Measurements from ENCODE around the gene UTF1.

Gene UTF1, protein sequence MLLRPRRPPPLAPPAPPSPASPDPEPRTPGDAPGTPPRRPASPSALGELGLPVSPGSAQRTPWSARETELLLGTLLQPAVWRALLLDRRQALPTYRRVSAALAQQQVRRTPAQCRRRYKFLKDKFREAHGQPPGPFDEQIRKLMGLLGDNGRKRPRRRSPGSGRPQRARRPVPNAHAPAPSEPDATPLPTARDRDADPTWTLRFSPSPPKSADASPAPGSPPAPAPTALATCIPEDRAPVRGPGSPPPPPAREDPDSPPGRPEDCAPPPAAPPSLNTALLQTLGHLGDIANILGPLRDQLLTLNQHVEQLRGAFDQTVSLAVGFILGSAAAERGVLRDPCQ

DNA sequence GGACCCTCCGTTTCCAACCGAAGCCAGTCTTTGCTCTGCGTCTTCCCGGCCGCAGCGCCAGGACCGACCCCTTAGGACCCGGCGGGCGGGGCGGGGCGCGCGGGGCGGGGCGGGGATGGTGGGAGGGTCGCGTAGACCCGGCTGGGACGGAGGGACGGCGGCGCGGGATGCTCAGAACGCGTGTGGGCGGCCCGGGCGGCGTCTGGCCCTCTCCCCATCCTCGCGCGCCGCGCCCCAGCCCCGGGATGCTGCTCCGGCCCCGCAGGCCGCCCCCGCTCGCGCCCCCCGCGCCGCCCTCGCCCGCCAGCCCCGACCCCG lies at the start of gene UTF1:
Gene UTF1 (plus strand): TSS at position 174 of the 318 bp plus-strand sequence. CDS start 72 bp downstream, at position 246.
- no peak for DNase-seq (ENCODE audit: low spot score)

DNA sequence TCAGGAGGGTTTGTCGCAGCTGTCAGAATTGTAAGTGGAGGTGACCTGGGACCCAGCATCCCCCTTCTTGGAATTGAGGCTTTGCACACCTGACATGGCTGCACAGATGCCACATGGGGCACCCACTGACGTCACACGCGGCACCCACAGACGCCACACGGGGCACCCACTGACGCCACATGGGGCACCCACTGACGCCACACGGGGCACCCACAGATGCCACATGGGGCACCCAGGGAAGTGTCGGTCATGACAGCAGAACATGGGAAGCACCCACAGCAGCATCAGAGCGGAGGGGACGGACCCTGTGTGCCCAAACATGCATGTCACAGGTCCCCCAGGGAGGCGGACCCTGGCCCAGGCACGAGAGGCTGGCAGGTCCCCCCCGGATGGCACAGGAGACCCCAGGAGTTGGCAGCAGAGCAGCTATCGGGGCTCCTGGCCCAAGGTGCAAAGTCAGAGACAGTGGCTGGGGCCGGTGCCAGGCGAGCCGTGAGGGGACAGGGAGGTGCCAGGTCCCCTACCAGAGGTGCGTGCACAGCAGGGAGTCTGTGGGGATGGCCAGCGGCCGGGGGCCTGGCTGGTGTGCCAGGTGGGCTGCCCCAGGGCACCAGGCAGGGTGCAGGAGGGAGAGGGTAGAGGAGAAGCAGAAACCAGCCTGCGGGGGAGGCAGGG lies 48.9 kb upstream of the UTF1 start:
- DNase-seq (ENCODE audit: low spot score), result no peak

DNA sequence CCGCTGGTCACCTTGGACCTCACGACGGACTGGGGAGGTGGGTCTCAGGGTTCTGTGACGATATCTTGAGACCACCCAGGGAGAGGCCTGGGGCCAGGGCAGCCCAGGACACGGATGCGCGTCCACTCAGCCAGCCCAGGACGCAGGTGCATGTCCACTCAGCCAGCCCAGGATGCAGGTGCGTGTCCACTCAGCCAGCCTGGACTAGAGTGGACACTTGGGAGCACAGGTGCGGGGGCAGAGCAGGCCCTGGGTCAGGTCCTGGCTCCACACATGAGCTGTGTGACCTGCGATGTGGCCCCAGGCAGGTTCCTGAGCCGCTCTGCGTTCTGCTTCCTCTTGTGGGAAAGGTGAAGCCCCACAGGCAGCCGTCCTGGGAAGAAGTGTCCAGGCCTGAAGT lies 47.8 kb upstream of the UTF1 start:
- no peak for DNase-seq (ENCODE audit: low spot score)

DNA sequence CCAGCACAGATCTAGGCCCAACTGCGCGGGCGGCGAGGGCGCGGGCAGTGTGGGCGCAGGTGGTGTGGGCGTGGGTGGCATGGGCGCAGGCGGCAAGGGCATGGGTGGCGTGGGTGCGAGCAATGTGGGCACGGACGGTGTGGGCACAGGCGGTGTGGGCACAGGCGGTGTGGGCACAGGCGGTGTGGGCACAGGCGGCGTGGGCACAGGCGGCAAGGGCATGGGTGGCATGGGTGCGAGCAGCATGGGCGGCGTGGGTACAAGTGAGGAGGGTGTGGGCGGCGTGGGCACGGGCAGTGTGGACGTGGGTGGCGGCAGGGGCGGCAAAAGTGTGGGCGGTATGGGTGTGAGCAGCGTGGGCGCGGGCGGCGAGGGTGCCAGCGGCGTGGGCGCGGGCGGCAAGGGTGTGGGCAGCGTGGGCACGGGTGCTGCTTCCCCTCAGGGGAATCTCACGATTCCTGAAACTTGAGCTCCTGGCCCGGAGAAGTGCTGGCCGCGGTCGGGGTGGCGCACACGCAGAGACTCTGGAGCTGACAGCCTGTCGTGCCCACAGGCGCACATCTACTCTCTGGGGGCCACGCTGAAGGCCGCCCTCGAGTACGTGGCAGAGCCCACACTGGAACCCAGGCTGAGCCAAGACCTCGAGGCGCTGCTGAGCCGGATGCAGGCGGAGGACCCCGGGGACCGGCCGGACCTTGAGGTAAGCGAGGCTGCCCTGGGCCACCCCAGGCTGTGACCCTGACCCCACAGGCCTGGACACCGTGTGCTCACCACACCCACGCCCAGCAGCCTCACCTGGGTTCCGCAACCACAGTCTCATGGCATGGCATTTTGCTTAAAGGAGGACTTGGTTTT lies 47.0 kb upstream of the UTF1 start:
- no peak for DNase-seq (ENCODE audit: low spot score)

DNA sequence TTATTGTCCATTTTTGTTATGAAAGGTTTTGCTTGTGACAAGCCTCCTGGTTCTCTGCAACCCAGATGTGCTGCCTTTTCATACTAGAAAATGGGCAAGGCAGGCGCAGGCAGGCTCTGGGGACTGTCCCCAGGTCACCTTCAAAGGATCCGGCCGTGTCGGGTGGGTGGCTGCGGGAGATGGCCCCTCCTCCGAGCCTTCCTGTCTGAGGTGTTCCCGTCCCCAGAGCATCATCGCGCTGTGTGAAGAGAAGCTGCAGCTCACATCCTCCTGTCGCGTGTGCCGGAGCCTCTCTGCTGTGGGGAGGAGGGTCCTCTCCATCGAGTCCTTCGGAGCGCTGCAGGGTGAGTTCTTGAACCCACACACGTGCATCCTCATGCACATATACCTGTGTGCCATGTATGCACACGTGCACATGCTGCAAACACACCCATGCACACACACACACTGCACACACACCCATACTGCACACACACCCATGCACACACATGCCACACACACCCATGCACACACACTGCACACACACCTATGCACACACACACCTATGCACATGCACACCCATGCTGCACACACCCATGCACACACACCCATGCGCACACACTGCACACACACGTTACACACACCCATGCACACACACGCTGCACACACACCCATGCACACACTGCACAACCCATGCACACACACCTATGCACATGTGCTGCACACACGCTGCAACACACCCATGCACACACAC lies 46.2 kb upstream of the UTF1 start:
- no peak for DNase-seq (ENCODE audit: low spot score)

DNA sequence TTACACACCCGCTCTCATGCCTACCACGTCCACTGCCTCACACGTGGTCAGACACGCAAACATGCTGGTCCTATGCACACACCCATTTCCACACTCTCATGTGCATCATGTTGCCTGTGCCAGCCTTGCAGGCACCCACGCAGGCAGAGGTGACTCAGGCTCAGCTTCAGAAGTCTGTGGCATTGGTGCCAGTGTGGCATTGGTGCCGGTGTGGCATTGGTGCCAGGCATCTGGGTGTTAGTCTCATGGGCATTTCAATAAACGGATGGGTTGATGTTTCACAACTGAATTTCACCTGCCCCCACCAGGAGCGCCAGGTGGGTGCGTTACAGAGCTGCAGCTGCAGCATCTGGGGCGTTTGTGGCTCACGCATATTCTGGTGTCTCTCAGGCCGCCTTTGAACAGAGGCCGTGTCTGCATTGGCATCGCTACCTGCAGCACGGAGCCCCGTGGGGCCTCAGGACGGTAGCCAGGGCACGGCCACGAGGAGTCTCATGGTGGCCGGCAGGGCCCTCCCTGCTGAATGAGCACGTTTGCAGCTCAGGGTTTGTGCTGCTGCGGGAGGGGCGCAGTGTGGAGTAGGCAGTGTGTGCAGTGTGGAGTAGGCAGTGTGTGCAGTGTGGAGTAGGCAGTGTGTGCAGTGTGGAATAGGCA lies 45.3 kb upstream of the UTF1 start:
- no peak for DNase-seq (ENCODE audit: low spot score)

DNA sequence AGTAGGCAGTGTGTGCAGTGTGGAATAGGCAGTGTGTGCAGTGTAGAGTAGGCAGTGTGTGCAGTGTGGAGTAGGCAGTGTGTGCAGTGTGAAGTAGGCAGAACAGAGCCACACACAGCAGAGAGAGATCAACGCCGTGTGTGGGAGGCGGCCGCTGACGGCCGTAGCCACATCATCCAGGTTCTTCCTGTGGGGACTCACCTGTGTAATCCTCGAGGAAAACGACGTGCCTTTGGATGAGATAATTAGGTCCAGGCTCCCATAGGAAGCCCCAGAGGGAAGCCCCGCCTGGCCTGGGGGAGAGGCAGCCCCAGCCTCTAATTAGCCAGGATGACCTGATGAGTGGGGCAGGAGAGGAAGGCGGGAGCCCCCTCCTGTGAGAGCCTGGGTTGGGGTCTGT lies 44.6 kb upstream of the UTF1 start:
- no peak for DNase-seq (ENCODE audit: low spot score)

DNA sequence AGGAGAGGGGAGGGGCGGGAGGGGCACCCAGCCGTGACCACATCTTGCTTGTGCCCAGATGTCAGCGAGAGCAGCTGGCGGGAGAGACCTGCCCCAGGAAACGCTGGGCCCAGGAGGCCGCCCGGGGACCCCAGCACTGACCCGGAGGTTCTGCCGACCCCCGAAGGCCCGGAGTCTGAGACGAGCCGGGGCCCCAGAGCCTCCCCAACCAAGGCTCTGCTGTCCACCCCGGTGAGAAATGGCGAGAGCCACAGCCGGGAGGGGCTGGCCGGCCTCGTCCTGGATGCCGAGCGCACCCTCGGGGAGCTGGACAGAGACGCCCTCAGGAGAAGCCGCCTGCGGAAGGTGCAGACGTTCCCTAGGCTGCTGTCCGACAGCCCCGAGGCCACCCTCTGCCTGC lies 44.1 kb upstream of the UTF1 start:
- DNase-seq (ENCODE audit: low spot score), result no peak

DNA sequence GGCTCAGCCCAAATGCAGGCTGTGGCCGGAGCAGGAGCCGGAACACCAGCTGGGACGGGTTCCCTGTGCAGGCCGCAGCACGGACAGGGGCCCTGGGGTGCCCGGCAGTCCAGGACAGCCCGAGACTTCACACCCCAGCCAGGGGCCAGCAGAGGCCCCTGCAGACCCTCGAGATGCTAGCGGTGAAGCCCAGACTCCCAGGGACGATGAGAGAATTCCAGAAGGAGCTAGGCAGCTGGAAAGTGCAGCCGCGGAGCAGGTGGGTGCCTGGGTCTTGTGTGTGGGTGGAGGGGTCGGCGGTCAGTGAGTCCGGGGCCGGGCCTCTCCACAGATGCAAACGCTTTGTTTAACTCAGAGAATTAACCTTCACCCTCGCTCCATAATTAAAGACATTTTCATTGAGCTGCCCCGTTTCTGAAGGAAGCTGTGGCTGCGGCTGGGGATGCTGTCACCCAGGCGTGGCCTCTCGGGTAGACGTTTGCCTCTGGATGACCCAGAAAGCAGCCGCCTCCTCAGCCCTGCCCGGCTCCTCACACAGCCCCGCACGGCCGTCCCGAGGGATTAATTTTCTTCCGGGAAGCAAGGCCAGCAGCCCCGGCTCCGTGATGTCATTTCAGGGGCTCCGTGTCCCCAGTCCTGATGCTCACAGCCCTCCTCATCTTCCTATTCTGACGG lies 43.5 kb upstream of the UTF1 start:
- DNase-seq (ENCODE audit: low spot score), result no peak

DNA sequence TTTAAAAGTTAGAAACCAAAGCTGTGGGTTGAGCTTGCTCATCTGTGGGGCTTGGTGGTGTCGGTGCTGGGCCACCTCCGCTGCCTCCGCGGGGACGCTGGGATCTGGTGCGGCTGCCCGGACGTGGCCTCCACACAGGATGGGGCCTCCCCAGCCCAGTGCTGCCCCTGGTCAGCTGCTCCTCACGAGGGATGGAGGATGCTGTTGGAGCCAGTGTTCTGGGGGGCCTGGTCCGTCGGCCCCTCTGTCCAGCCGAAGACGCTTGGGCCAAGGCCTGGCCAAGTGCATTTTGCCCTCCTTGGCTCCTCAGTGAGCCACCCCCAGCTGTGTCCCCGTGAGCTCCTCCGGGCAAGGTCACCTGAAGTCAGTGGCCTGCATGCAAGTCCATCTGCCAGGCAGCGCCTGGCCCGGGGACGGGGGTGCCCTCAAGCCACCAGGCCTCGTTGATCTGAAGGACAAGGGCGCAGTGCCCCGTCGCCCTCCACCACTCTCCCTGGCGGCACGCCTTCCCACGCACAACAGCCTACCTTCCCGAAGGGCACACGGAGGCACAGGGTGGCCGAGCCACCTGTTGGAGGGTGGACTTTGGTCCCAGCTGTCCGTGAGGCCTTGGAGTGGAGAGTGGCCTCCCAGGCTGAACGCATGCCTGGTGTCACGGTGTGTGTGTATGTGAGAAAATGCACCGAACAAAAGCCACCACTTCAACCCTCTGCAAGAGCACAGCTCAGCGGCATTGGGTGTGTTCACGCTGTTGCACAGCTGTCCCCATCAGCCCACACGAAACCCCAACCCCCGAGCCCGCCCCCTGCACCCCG lies 42.7 kb upstream of the UTF1 start:
- DNase-seq (ENCODE audit: low spot score), result no peak

DNA sequence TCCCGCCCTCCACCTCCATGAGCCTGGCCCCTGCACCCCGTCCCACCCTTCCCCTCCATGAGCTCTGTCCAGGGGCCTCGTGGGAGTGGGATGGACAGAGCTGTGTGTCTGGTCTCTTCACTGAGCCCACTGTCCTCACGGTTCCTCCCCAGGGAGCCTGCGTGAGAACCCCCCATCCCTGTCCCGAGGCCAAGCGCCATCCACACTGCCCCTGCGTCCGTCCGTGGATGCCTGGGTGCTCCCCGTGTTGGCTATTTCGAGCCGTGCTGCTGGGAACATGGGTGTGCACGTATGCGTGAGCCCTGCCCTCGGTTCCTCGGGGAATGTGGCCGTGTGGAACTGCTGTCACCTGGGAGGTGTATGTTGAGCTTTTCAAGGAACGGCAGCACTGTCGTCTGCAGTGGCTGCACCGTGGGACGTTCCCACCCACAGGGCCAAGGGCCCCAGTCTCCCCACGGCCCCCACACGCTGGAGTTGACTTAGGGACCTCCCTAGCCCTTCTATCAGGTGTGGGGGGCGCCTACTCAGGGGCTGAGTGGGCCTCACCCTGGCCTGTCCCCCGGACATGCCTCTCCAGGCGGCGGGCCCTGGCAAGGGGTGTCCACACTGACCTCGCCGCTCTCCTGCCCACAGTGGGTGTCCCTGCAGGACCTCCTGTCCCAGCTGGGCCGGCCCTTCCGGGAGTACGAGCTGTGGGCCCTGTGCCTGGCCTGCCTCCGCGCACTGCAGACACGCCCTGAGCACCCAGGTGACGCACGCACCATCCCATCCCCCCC lies 41.9 kb upstream of the UTF1 start:
- no peak for DNase-seq (ENCODE audit: low spot score)

DNA sequence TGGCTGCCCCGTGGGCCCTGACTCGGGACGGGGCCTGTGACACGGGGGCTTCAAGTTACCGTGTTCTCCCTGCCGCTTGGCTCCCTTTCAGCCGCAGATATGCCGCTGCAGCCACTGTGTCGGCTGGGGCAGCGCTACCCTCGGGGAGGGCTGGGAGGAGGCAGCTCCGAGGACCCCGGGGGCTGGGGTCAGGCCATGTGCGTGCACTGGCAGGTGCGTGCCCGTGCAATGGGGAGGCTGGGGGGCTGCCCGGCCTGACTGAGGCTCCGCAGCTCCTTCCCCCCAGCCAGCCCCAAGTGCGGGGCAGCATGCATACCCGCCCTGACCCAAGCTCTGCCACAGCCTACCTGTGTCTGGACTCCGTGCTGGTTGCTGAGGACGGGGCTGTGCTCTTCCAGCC lies 40.8 kb upstream of the UTF1 start:
- DNase-seq (ENCODE audit: low spot score), result no peak

DNA sequence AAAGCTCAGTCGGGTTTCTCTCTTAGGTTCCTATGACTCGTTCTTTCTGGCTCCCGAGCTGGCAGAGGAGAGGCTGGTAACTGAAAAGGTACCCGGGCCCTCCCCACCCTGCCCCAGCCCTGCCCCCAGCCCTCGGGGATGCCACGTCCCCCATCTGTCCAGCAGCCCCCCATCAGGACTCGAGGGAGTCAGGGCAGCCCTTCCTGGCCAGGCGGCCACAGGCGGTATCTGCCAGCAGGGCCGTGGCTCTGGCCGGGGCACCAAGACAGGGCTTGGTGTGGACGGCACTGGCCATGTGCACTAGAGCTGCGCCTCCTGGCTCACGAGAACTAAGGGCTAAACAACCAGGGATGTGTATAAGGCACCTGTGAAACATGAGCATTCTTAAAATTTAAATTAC lies 40.3 kb upstream of the UTF1 start:
- DNase-seq (ENCODE audit: low spot score), result no peak

DNA sequence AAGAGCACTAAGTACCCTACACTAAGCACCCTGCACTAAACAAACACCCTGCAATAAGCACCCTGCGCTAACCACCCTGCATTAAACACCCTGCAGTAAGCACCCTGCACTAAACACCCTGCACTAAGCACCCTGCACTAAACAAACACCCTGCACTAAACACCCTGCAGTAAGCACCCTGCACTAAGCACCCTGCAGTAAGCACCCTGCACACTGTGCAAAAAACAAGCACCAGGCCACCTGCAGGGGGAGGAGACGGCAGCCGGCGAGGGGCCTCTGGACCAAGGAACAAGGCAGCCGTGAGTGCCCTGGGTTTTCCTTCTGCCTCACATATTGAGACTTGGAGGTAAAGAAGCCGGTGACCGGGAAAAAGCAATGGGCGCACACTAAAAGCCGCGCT lies 39.8 kb upstream of the UTF1 start:
- DNase-seq (ENCODE audit: low spot score), result no peak

DNA sequence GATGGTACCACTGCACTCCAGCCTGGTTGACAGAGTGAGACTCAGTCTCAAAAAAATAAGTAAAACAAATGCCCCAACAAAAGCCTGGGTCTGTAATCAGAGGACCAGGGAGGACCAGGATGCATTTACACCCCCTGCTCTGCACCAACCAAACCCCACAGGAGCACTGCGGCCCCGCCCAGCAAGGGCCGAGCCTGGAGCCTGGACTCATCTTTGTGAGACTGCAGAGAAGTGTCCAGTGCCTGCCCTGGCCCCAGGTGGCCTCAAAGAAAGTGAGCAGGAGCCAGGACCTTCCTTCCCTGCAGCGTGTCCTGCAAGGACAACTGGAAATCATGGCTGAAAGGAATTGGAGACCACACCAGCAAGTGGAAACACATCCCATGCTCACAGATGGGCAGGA lies 38.4 kb upstream of the UTF1 start:
- DNase-seq (ENCODE audit: low spot score), result no peak

DNA sequence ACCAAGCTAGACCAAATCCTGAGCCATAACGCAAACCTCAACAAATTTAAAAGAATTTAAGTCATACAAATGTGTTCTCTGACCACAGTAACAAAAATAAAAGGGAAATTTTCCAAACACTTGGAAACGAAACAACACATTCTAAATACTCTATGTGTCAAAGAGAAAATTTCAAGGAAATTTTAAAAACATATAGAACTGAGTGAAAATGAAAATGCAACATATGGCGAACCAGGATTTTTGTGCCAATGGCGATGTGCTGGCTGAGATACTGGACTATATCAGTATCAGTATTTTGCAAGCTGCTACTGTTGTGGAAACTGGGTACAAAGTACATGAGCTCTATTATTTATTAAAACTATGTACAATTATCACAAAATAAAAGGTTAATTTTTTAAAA lies 35.9 kb upstream of the UTF1 start:
- no peak for DNase-seq (ENCODE audit: low spot score)

DNA sequence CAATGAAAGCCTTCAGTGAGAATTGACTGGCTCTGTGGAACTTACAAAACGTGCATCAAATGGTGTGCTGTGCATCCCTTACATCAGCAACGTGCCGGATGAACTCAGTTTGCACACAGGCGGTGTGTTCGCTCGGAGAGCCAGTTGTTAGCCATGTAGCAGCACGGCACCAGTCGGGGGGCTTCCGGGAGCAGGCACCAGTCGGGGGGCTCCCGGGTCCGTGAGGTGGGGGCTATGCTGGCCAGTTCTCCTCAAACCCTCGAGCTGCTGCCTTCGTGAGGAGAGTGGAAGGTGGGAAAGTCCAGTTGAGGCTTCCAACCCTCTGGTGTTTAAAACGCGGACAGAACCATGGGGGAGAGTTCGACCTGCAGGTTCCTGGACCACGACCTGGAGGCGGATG lies 34.9 kb upstream of the UTF1 start:
- DNase-seq (ENCODE audit: low spot score), result no peak

DNA sequence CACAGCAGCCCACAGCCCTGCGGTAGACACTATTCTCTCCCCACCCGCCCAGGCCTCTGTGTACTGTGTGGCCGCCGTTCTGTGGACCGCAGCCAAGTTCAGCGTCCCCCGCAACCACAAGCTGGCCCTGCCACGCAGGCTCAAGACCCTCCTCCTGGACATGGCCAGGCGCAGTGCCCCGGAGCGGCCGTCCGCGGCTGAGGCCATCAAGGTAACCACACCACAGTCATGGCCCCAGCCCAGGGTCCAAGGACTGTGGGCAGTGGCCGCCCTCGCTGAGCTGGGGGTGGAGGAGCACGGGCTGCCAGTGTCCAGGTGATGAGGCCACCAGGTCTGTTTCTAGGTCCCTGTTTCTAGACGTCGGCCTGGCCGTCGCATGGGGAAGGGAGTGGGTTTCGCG lies 34.4 kb upstream of the UTF1 start:
- DNase-seq (ENCODE audit: low spot score), result no peak

DNA sequence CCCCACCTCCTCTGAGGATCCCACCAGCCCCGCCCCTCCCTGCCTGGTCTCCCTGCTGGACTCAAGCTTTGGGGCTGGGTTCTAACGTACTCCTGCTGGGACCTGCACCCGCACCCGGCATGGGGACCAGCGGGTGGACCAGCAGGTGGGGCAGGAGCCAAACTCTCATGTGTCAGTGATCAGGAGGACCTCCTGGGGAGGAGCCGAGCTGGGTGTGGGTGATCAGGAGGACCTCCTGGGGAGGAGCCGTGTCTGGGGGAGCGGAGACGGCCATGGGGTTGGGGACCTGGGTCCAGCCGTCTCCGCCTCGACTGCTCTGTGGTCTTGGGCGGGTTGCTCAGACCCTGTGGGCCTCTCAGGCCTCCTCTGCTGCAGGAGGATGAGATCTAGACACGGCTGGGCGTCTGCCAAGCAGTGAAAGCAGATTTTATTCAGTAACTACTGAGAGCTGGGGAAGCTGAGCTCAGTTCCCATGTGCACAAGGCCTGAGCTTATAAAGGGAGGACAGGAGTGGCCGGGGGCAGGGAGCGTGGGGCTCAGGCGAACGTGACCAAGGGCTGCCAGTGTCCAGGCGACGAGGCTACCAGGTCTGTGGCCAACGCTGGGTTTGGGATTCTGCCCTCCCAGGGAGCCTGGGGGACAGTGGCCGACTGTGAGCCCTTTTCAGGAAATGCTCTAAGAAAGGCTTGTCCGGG lies 33.6 kb upstream of the UTF1 start:
- DNase-seq (ENCODE audit: low spot score), result no peak
